ENCODE data around the gene EBF4.

DNA sequence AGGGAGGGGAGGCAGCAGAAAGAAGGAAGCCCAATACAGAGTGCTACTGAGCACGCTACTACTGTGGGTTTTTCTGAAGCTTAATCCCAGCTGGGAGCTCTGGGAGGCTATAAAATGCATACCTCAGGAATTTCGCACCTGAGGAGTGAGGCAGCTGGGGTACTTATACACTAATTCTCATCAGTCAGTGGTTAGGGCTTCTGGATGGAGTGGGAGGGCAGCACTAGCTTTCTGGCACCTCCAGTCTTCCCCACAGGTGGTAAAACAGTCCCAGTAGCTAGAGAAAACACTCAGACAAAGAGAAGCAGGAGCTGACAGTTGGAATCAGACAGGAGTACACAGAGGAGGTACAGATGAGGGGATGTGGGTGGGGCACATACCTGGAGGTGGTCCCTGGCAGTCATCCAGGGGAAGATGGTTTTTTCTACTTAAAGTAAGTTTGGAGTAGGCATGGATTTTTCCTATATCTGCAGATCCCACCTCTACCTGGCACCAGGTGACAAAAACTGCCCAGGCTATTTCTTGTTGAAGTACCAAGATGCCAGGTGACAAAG is 70.1 kb downstream of the EBF4 start:
- TF ChIP-seq POLR2A (IDR thresholded peaks at IDR 0.05; ENCODE audit: low read depth, low read length) = no peak
- no peak for TF ChIP-seq POLR2AphosphoS5 (IDR thresholded peaks at IDR 0.05; ENCODE audit: low read depth, low read length)
